SJSA1 (cell line): ENCODE measurements around the gene RORC. TPM values are rescaled to one million over a fixed set of nuclear protein-coding genes. Genes with fewer than 3 reads are reported as not detected.

Experiments used
- total RNA-seq: library from RNA; depleted of rRNA; stranded (reverse); fragments of >200 nt; shearing (Covaris generic); gene quantifications from 2 replicates; pipeline ENCODE4 v1.2.3, GENCODE V29; 2014; rRNA removed

Gene RORC
- total RNA-seq, 1 experiment from 2014 or later = not detected

Other genes starting within 250 kb of the RORC start
- gene SNX27, start 219.8 kb downstream of the RORC start, total RNA-seq = 18.4 and 28.5 TPM in 2 replicates
- gene CELF3, start 115.0 kb downstream of the RORC start, total RNA-seq = not detected in 2 replicates
- not detected in 2 replicates for gene RIIAD1, start 110.3 kb downstream of the RORC start, total RNA-seq
- 171 and 279 TPM in 2 replicates for gene MRPL9, start 68.3 kb downstream of the RORC start, total RNA-seq
- gene TDRKH, start 41.3 kb downstream of the RORC start, total RNA-seq = 0.94 and 4.0 TPM in 2 replicates
- not detected in 2 replicates for gene LINGO4, start 26.4 kb downstream of the RORC start, total RNA-seq
- not detected in 2 replicates for gene C2CD4D, start 8.0 kb upstream of the RORC start, total RNA-seq
- not detected in 2 replicates for gene THEM5, start 21.9 kb upstream of the RORC start, total RNA-seq
- gene THEM4, start 77.7 kb upstream of the RORC start, total RNA-seq = 7.5 and 9.5 TPM in 2 replicates
- 90.2 and 151 TPM in 2 replicates for gene S100A10, start 162.1 kb upstream of the RORC start, total RNA-seq
- 228 and 284 TPM in 2 replicates for gene S100A11, start 205.2 kb upstream of the RORC start, total RNA-seq